ENCODE results near the gene NPHP3.

The NPHP3 gene

GRCh38 chr3:132695422-132695821, 26.8 kb downstream of the NPHP3 start:
- no peak for DNase-seq (ENCODE audit: low read depth in 2 of 2)

GRCh38 chr3:132694991-132695390, 27.2 kb downstream of the NPHP3 start:
- DNase-seq (ENCODE audit: low read depth in 2 of 2): no peak

GRCh38 chr3:132690040-132690439, 32.2 kb downstream of the NPHP3 start:
- no peak for DNase-seq (ENCODE audit: low read depth in 2 of 2)

- DNase-seq (ENCODE audit: low read depth in 2 of 2): no peak
Measured at GRCh38 chr3:132682201-132682600, 40.0 kb downstream of the NPHP3 start.

- no peak for DNase-seq (ENCODE audit: low read depth in 2 of 2)
Measured at GRCh38 chr3:132681421-132681820, 40.8 kb downstream of the NPHP3 start.

GRCh38 chr3:132679911-132680310, 42.3 kb downstream of the NPHP3 start:
- DNase-seq (ENCODE audit: low read depth in 2 of 2): no peak

GRCh38 chr3:132675408-132675807, 46.8 kb downstream of the NPHP3 start:
- no peak for DNase-seq (ENCODE audit: low read depth in 2 of 2)

GRCh38 chr3:132669256-132669777, 52.9 kb downstream of the NPHP3 start:
- DNase-seq (ENCODE audit: low read depth in 2 of 2): no peak

- DNase-seq (ENCODE audit: low read depth in 2 of 2): no peak
Measured at GRCh38 chr3:132665230-132665745, 56.9 kb downstream of the NPHP3 start.

- DNase-seq (ENCODE audit: low read depth in 2 of 2): no peak
Measured at GRCh38 chr3:132662212-132662611, 60.0 kb downstream of the NPHP3 start.

GRCh38 chr3:132661101-132661500, 61.1 kb downstream of the NPHP3 start:
- DNase-seq (ENCODE audit: low read depth in 2 of 2): no peak

GRCh38 chr3:132660811-132661070, 61.5 kb downstream of the NPHP3 start:
- peak in 1 of 2 donors; percentile 1 for DNase-seq (ENCODE audit: low read depth in 2 of 2)

- DNase-seq (ENCODE audit: low read depth in 2 of 2): peak; percentile 65 to 66
Measured at GRCh38 chr3:132660052-132660810, 62.0 kb downstream of the NPHP3 start, which contains the start of gene UBA5. Gene UBA5, plus strand, starts transcription at chr3:132660329. Its CDS starts 209 bp downstream, at chr3:132660538.

- DNase-seq (ENCODE audit: low read depth in 2 of 2): peak; percentile 6 to 15
Measured at GRCh38 chr3:132659365-132660051, 62.7 kb downstream of the NPHP3 start, which contains the start of gene ACAD11. Gene ACAD11, minus strand, starts transcription at chr3:132659809. Its CDS starts 58 bp downstream, at chr3:132659751.

- DNase-seq (ENCODE audit: low read depth in 2 of 2): no peak
Measured at GRCh38 chr3:132659000-132659364, 63.2 kb downstream of the NPHP3 start.

GRCh38 chr3:132657869-132658747, 64.1 kb downstream of the NPHP3 start:
- DNase-seq (ENCODE audit: low read depth in 2 of 2): no peak

GRCh38 chr3:132655471-132655870, 66.7 kb downstream of the NPHP3 start:
- DNase-seq (ENCODE audit: low read depth in 2 of 2): no peak

- DNase-seq (ENCODE audit: low read depth in 2 of 2): no peak
Measured at GRCh38 chr3:132654721-132655120, 67.5 kb downstream of the NPHP3 start.

- no peak for DNase-seq (ENCODE audit: low read depth in 2 of 2)
Measured at GRCh38 chr3:132654190-132654589, 68.0 kb downstream of the NPHP3 start.

GRCh38 chr3:132652640-132653270, 69.5 kb downstream of the NPHP3 start:
- no peak for DNase-seq (ENCODE audit: low read depth in 2 of 2)

GRCh38 chr3:132650153-132650552, 72.1 kb downstream of the NPHP3 start:
- DNase-seq (ENCODE audit: low read depth in 2 of 2): no peak

Measured in stimulated activated CD4-positive, alpha-beta T cell treated with anti-CD3 and anti-CD28 coated beads, Interleukin-15, amount 100 ng/mL, for 48 hours (primary cell).